ENCODE data around the gene BCDIN3D.

GRCh38 chr12:49805409-49805808 lies 37.5 kb downstream of the BCDIN3D start:
- TF ChIP-seq GABPA (IDR thresholded peaks at IDR 0.05; ENCODE audit: low read depth) (no peak), PBX3 (IDR thresholded peaks at IDR 0.05) (no peak), REST (IDR thresholded peaks at IDR 0.05; ENCODE audit: low read depth, low read length) (no peak), RFX5 (IDR thresholded peaks at IDR 0.05; ENCODE audit: low read length) (no peak)
- TF ChIP-seq, protein P1, sequence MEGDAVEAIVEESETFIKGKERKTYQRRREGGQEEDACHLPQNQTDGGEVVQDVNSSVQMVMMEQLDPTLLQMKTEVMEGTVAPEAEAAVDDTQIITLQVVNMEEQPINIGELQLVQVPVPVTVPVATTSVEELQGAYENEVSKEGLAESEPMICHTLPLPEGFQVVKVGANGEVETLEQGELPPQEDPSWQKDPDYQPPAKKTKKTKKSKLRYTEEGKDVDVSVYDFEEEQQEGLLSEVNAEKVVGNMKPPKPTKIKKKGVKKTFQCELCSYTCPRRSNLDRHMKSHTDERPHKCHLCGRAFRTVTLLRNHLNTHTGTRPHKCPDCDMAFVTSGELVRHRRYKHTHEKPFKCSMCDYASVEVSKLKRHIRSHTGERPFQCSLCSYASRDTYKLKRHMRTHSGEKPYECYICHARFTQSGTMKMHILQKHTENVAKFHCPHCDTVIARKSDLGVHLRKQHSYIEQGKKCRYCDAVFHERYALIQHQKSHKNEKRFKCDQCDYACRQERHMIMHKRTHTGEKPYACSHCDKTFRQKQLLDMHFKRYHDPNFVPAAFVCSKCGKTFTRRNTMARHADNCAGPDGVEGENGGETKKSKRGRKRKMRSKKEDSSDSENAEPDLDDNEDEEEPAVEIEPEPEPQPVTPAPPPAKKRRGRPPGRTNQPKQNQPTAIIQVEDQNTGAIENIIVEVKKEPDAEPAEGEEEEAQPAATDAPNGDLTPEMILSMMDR (IDR thresholded peaks at IDR 0.05) = no peak
